Activated CD4-positive, alpha-beta memory T cell treated with anti-CD3 and anti-CD28 coated beads, Interleukin-2, amount 10 ng/mL, durations not matched to agents 7 days and 5 days (primary cell): ENCODE measurements around the gene PEPD. TPM values are rescaled to one million over a fixed set of nuclear protein-coding genes. Genes with fewer than 3 reads are reported as not detected.
"Not testable (repeated sequence)": the region's sequence is repeated elsewhere in the genome, so short reads cannot be mapped to it uniquely, and the experiment has no call there.

Source experiments
- CTCF ChIA-PET: fragments of 350-600 bp; sonication (Branson Sonifier 250); formaldehyde crosslinking; loops from one replicate; lab custom pipeline; 2021; ENCODE audit warnings: antibody characterized with exemption, inconsistent platforms; lab: Charles Lee
- POLR2A ChIA-PET: fragments of 350-600 bp; sonication (Branson Sonifier 250); formaldehyde crosslinking; loops from one replicate; lab custom pipeline; 2021; ENCODE audit warnings: antibody characterized with exemption; lab: Charles Lee
- DNase-seq: peaks from one replicate; pipeline ENCODE4 v3.0.0-alpha.2; 2020
- H3K27ac Mint-ChIP-seq: one replicate; pipeline ENCODE4 v1.8.0; 2021; ENCODE audit warnings: mild to moderate bottlenecking, mixed read lengths
- H3K27me3 Mint-ChIP-seq: one replicate; pipeline ENCODE4 v1.8.0; 2021; ENCODE audit warnings: mixed read lengths
- H3K36me3 Mint-ChIP-seq: one replicate; pipeline ENCODE4 v1.8.0; 2021; ENCODE audit warnings: low read depth, mixed read lengths
- H3K4me1 Mint-ChIP-seq: one replicate; pipeline ENCODE4 v1.8.0; 2021; ENCODE audit warnings: mixed read lengths
- H3K4me3 Mint-ChIP-seq: one replicate; pipeline ENCODE4 v1.8.0; 2021; ENCODE audit warnings: mild to moderate bottlenecking, mixed read lengths
- H3K9me3 Mint-ChIP-seq: one replicate; pipeline ENCODE4 v1.8.0; 2021; ENCODE audit warnings: mixed read lengths
- total RNA-seq, 2 experiments: library from RNA; stranded (reverse); gene quantifications; one replicate each; pipeline ENCODE4 v1.2.3, GENCODE V29; 2021

PEPD gene
- total RNA-seq: 10 to 100 TPM; 33.3 to 36.6 TPM

GRCh38 chr19:33521480-33522370, at the start of gene PEPD:
TSS of gene PEPD (minus strand) at chr19:33521791. CDS start at chr19:33521760, 31 bp downstream.
- ChIA-PET POLR2A (interaction anchor here (0.6 to 2.7 kb wide), 5 partner anchors 9 to 345 kb away, joined by 3 to 14 read pairs (median 3); no protein-coding TSS in a partner anchor), CTCF (interaction anchor here (1.2 to 1.9 kb wide), 2 partner anchors 91 to 250 kb away, joined by 3 to 6 read pairs; no protein-coding TSS in a partner anchor)
- H3K4me1 Mint-ChIP-seq: peaks cover 32% of the 10 kb centered on the region
- peak; percentile 87 for DNase-seq
- no peak within 1 kb of the TSS for H3K27ac Mint-ChIP-seq
- H3K9me3 Mint-ChIP-seq: no peaks in the 10 kb centered on the region
- H3K4me3 Mint-ChIP-seq: peak within 1 kb of the TSS; percentile 79
- peaks cover 2% of the 10 kb centered on the region for H3K27me3 Mint-ChIP-seq
- no peaks in the 10 kb centered on the region for H3K36me3 Mint-ChIP-seq

- Mint-ChIP-seq H3K9me3 (peaks cover 10% of the 10 kb centered on the region), H3K4me3 (no peak overlapping the region), H3K36me3 (no peaks in the 10 kb centered on the region), H3K27me3 (peaks cover 15% of the 10 kb centered on the region), H3K27ac (no peak overlapping the region), H3K4me1 (no peaks in the 10 kb centered on the region)
- ChIA-PET POLR2A (no interaction called here), CTCF (no interaction called here)
- no peak for DNase-seq
These were observed 48.2 kb upstream of the PEPD start for GRCh38 chr19:33569821-33570220.

GRCh38 chr19:33568706-33569105, 47.1 kb upstream of the PEPD start:
- H3K36me3 Mint-ChIP-seq: no peaks in the 10 kb centered on the region
- no peak overlapping the region for H3K27ac Mint-ChIP-seq
- H3K4me1 Mint-ChIP-seq: no peaks in the 10 kb centered on the region
- no peak overlapping the region for H3K4me3 Mint-ChIP-seq
- ChIA-PET CTCF (no interaction called here), POLR2A (no interaction called here)
- H3K27me3 Mint-ChIP-seq: peaks cover 15% of the 10 kb centered on the region
- no peaks in the 10 kb centered on the region for H3K9me3 Mint-ChIP-seq
- DNase-seq: no peak

GRCh38 chr19:33564836-33565338, 43.3 kb upstream of the PEPD start:
- POLR2A ChIA-PET: no interaction called here

GRCh38 chr19:33562636-33563035, 41.0 kb upstream of the PEPD start:
- Mint-ChIP-seq H3K27ac (no peak overlapping the region), H3K4me1 (no peaks in the 10 kb centered on the region), H3K27me3 (peaks cover 3% of the 10 kb centered on the region), H3K4me3 (no peak overlapping the region), H3K9me3 (no peaks in the 10 kb centered on the region), H3K36me3 (no peaks in the 10 kb centered on the region)
- no peak for DNase-seq
- POLR2A ChIA-PET: no interaction called here
- CTCF ChIA-PET: no interaction called here

More at GRCh38 chr19:33564836-33565338, 43.3 kb upstream of the PEPD start:
- no peaks in the 10 kb centered on the region for H3K4me1 Mint-ChIP-seq
- no peaks in the 10 kb centered on the region for H3K9me3 Mint-ChIP-seq
- CTCF ChIA-PET: no interaction called here
- no peak overlapping the region for H3K4me3 Mint-ChIP-seq
- no peak overlapping the region for H3K27ac Mint-ChIP-seq
- H3K36me3 Mint-ChIP-seq: no peaks in the 10 kb centered on the region
- no peak for DNase-seq
- peaks cover 3% of the 10 kb centered on the region for H3K27me3 Mint-ChIP-seq

GRCh38 chr19:33561666-33562065, 40.1 kb upstream of the PEPD start:
- H3K27me3 Mint-ChIP-seq, H3K36me3 Mint-ChIP-seq, H3K27ac Mint-ChIP-seq, POLR2A ChIA-PET, CTCF ChIA-PET, H3K4me3 Mint-ChIP-seq, H3K4me1 Mint-ChIP-seq, H3K9me3 Mint-ChIP-seq, DNase-seq: not testable (repeated sequence)

GRCh38 chr19:33561261-33561660, 39.7 kb upstream of the PEPD start:
- Mint-ChIP-seq H3K9me3 (no peaks in the 10 kb centered on the region), H3K36me3 (no peaks in the 10 kb centered on the region), H3K4me1 (no peaks in the 10 kb centered on the region), H3K27ac (no peak overlapping the region), H3K4me3 (no peak overlapping the region), H3K27me3 (peaks cover 3% of the 10 kb centered on the region)
- no peak for DNase-seq
- CTCF ChIA-PET: no interaction called here
- POLR2A ChIA-PET: no interaction called here

- Mint-ChIP-seq H3K27ac (no peak overlapping the region), H3K9me3 (no peaks in the 10 kb centered on the region), H3K4me3 (no peak overlapping the region), H3K36me3 (no peaks in the 10 kb centered on the region), H3K4me1 (no peaks in the 10 kb centered on the region), H3K27me3 (peaks cover 3% of the 10 kb centered on the region)
- POLR2A ChIA-PET: no interaction called here
- CTCF ChIA-PET: no interaction called here
- DNase-seq: no peak
These were observed 38.4 kb upstream of the PEPD start for GRCh38 chr19:33559996-33560395.

GRCh38 chr19:33558856-33559255, 37.3 kb upstream of the PEPD start:
- Mint-ChIP-seq H3K4me3 (no peak overlapping the region), H3K36me3 (no peaks in the 10 kb centered on the region), H3K27ac (no peak overlapping the region), H3K4me1 (no peaks in the 10 kb centered on the region), H3K27me3 (peaks cover 3% of the 10 kb centered on the region), H3K9me3 (no peaks in the 10 kb centered on the region)
- POLR2A ChIA-PET: no interaction called here
- no peak for DNase-seq
- CTCF ChIA-PET: no interaction called here

- Mint-ChIP-seq H3K27ac (no peak overlapping the region), H3K4me3 (no peak overlapping the region), H3K4me1 (no peaks in the 10 kb centered on the region), H3K36me3 (no peaks in the 10 kb centered on the region), H3K9me3 (no peaks in the 10 kb centered on the region), H3K27me3 (peaks cover 3% of the 10 kb centered on the region)
- no peak for DNase-seq
- POLR2A ChIA-PET: no interaction called here
- CTCF ChIA-PET: no interaction called here
These were observed 36.6 kb upstream of the PEPD start for GRCh38 chr19:33558151-33558550.

- Mint-ChIP-seq H3K9me3 (no peaks in the 10 kb centered on the region), H3K4me3 (no peak overlapping the region), H3K27me3 (peaks cover 3% of the 10 kb centered on the region), H3K27ac (no peak overlapping the region), H3K4me1 (no peaks in the 10 kb centered on the region), H3K36me3 (no peaks in the 10 kb centered on the region)
- CTCF ChIA-PET: no interaction called here
- no peak for DNase-seq
- POLR2A ChIA-PET: no interaction called here
These were observed 36.1 kb upstream of the PEPD start for GRCh38 chr19:33557720-33558119.

- Mint-ChIP-seq H3K36me3 (no peaks in the 10 kb centered on the region), H3K27ac (no peak overlapping the region), H3K4me3 (no peak overlapping the region), H3K27me3 (peaks cover 3% of the 10 kb centered on the region), H3K9me3 (no peaks in the 10 kb centered on the region), H3K4me1 (no peaks in the 10 kb centered on the region)
- POLR2A ChIA-PET: no interaction called here
- CTCF ChIA-PET: no interaction called here
- no peak for DNase-seq
These were observed 35.6 kb upstream of the PEPD start for GRCh38 chr19:33557196-33557595.

- no peak for DNase-seq
- H3K4me3 Mint-ChIP-seq: no peak overlapping the region
- peaks cover 3% of the 10 kb centered on the region for H3K27me3 Mint-ChIP-seq
- CTCF ChIA-PET: no interaction called here
- no peaks in the 10 kb centered on the region for H3K9me3 Mint-ChIP-seq
- H3K4me1 Mint-ChIP-seq: no peaks in the 10 kb centered on the region
- H3K36me3 Mint-ChIP-seq: no peaks in the 10 kb centered on the region
- no peak overlapping the region for H3K27ac Mint-ChIP-seq
- POLR2A ChIA-PET: no interaction called here
These were observed 34.7 kb upstream of the PEPD start for GRCh38 chr19:33556261-33556660.

- CTCF ChIA-PET, H3K36me3 Mint-ChIP-seq, H3K4me1 Mint-ChIP-seq, DNase-seq, H3K27ac Mint-ChIP-seq, H3K9me3 Mint-ChIP-seq, H3K4me3 Mint-ChIP-seq, H3K27me3 Mint-ChIP-seq, POLR2A ChIA-PET: not testable (repeated sequence)
These were observed 34.1 kb upstream of the PEPD start for GRCh38 chr19:33555726-33556125.
